Choroid plexus epithelial cell (primary cell): ENCODE results near the gene DTNA.

Experiments
- DNase-seq: peaks from one replicate; pipeline ENCODE4 v3.0.0-alpha.2; 2010; ENCODE audit warnings: low read depth
- H3K4me3 ChIP-seq: 2 replicates; pipeline ENCODE4 v1.5.1; 2011; ENCODE audit warnings: low read depth, mild to moderate bottlenecking, control low read depth, low read length, moderate library complexity
- CTCF ChIP-seq: conservative IDR thresholded peaks from 2 replicates; pipeline ENCODE4 v1.5.1; 2011; ENCODE audit warnings: low read depth, mild to moderate bottlenecking, control low read depth, inconsistent platforms, low read length, moderate library complexity

Gene DTNA

GRCh38 chr18:34695310-34695709 lies 14.8 kb upstream of the DTNA start:
- TF ChIP-seq CTCF: no peak
- H3K4me3 ChIP-seq: no peak overlapping the region
- no peak for DNase-seq

- TF ChIP-seq CTCF: no peak
- DNase-seq: no peak
- H3K4me3 ChIP-seq: no peak overlapping the region
Measured at GRCh38 chr18:34696671-34697070, 13.4 kb upstream of the DTNA start.

GRCh38 chr18:34697233-34697632 lies 12.9 kb upstream of the DTNA start:
- TF ChIP-seq CTCF: no peak

GRCh38 chr18:34697891-34698290 lies 12.2 kb upstream of the DTNA start:
- no peak for DNase-seq
- no peak for TF ChIP-seq CTCF
- no peak overlapping the region for H3K4me3 ChIP-seq

More at GRCh38 chr18:34697233-34697632, 12.9 kb upstream of the DTNA start:
- no peak for DNase-seq
- H3K4me3 ChIP-seq: no peak overlapping the region

- no peak for TF ChIP-seq CTCF
- H3K4me3 ChIP-seq: no peak overlapping the region
- DNase-seq: no peak
Measured at GRCh38 chr18:34701911-34702310, 8.2 kb upstream of the DTNA start.

GRCh38 chr18:34702814-34703213 lies 7.3 kb upstream of the DTNA start:
- no peak overlapping the region for H3K4me3 ChIP-seq
- DNase-seq: no peak
- no peak for TF ChIP-seq CTCF

GRCh38 chr18:34704074-34704473 lies 6.0 kb upstream of the DTNA start:
- no peak overlapping the region for H3K4me3 ChIP-seq
- TF ChIP-seq CTCF: no peak
- DNase-seq: no peak
